A549 (cell line): Measurements from ENCODE around the gene DEFB127. TPM values are rescaled to one million over a fixed set of nuclear protein-coding genes. Genes with fewer than 3 reads are reported as not detected.
A peak's percentile ranks its signal among the peaks of the same experiment; 100 is the strongest.

ENCODE experiments used
- ATAC-seq, 2 experiments: fragments of 200-7000 bp in 1 of 2; fragments of >200 bp in 1 of 2; cut with Nextera tagmentation in 1 of 2; cut with Tn5 transposase in 1 of 2; 3 replicates each; pipeline versions ENCODE4 v1.8.0 to v1.9.1; 2018 to 2020; ENCODE audit warnings: mild to moderate bottlenecking in 1 of 2, moderate library complexity in 1 of 2
- CTCF ChIA-PET: fragments of 300-600 bp; sonication (Branson Sonifier 250); formaldehyde crosslinking; extraction: SDS; loops from one replicate; lab custom pipeline; 2021; ENCODE audit warnings: antibody characterized with exemption, inconsistent platforms; lab: Yijun Ruan, JAX
- POLR2A ChIA-PET: fragments of 350-600 bp; formaldehyde crosslinking; extraction: SDS; loops from one replicate; lab custom pipeline; 2021; ENCODE audit warnings: antibody characterized with exemption, inconsistent platforms; lab: Yijun Ruan, JAX
- DNase-seq, 2 experiments: peaks; one replicate each; pipeline versions ENCODE4 v3.0.0 to v3.0.0-alpha.2; 2011 to 2016; ENCODE audit warnings: low read depth in 1 of 2, low spot score in 1 of 2
- FAIRE-seq: peaks from 2 replicates; lab custom pipeline; 2011; peaks lifted over from hg19 to GRCh38; lab: Jason Lieb, UNC
- H3K27ac ChIP-seq, 2 experiments: fragments of >200 bp; sonication (Bioruptor Twin); formaldehyde crosslinking; 3 replicates each; pipeline ENCODE4 v1.5.1; 2016 to 2017
- H3K4me1 ChIP-seq: fragments of >200 bp; sonication (Bioruptor Twin); formaldehyde crosslinking; 3 replicates; pipeline ENCODE4 v1.6.1; 2016
- H3K4me2 ChIP-seq: fragments of >200 bp; sonication (Bioruptor Twin); formaldehyde crosslinking; 3 replicates; pipeline ENCODE4 v1.6.1; 2016
- H3K4me3 ChIP-seq: fragments of >200 bp; sonication (Bioruptor Twin); formaldehyde crosslinking; 3 replicates; pipeline ENCODE4 v1.5.1; 2016
- H3K9me3 ChIP-seq: fragments of >200 bp; sonication (Bioruptor Twin); formaldehyde crosslinking; 3 replicates; pipeline ENCODE4 v1.6.1; 2016
- BHLHE40 ChIP-seq: IDR thresholded peaks from 2 replicates; pipeline ENCODE4 v1.6.1; 2012; ENCODE audit warnings: low read depth, low read length, inconsistent platforms
- CHD2 ChIP-seq: fragments of 150-350 bp; IDR thresholded peaks from 2 replicates; pipeline ENCODE4 v1.6.1; 2014; ENCODE audit warnings: low read length; ENCODE audit not compliant: partially characterized antibody
- CTCF ChIP-seq: fragments of >200 bp; sonication (Bioruptor Twin); formaldehyde crosslinking; IDR thresholded peaks from 3 replicates; pipeline ENCODE4 v1.5.1; 2016
- EP300 ChIP-seq, 2 experiments: fragments of >200 bp; sonication (Bioruptor Twin); formaldehyde crosslinking; IDR thresholded peaks; 2 replicates in 1 of 2; 3 replicates in 1 of 2; pipeline ENCODE4 v1.6.1; 2016 to 2017
- FOSL2 ChIP-seq, 2 experiments: fragments of 450-650 bp in 1 of 2; fragments of >200 bp in 1 of 2; sonication (Bioruptor Twin) in 1 of 2; formaldehyde crosslinking; IDR thresholded peaks; 2 replicates each; pipeline versions ENCODE4 v1.5.0 to v1.6.1; 2016 to 2020; ENCODE audit warnings: mild to moderate bottlenecking in 1 of 2, moderate library complexity in 1 of 2
- HOXB5 ChIP-seq: fragments of 250-450 bp; sonication (Bioruptor Pico); IDR thresholded peaks from 2 replicates; pipeline ENCODE4 v1.5.0; 2020; ENCODE audit warnings: mild to moderate bottlenecking, moderate library complexity
- MAFK ChIP-seq: fragments of 450-650 bp; IDR thresholded peaks from 2 replicates; pipeline ENCODE4 v1.6.1; 2014; ENCODE audit not compliant: partially characterized antibody
- MAX ChIP-seq: IDR thresholded peaks from 2 replicates; pipeline ENCODE4 v1.6.1; 2012
- NR3C1 ChIP-seq: fragments of >200 bp; sonication (Bioruptor Twin); formaldehyde crosslinking; IDR thresholded peaks from 3 replicates; pipeline ENCODE4 v1.6.1; 2017
- RAD21 ChIP-seq, 2 experiments: fragments of >200 bp in 1 of 2; sonication (Bioruptor Twin) in 1 of 2; formaldehyde crosslinking in 1 of 2; IDR thresholded peaks in 1 of 2; conservative IDR thresholded peaks in 1 of 2; 2 replicates in 1 of 2; 3 replicates in 1 of 2; pipeline ENCODE4 v1.6.1; 2012 to 2018; ENCODE audit warnings: inconsistent platforms in 1 of 2
- REST ChIP-seq: fragments of 200-600 bp; sonication (generic); IDR thresholded peaks from 2 replicates; pipeline ENCODE4 v1.6.1; 2016; ENCODE audit warnings: antibody characterized with exemption, mild to moderate bottlenecking, moderate library complexity
- RFX5 ChIP-seq: fragments of 450-650 bp; IDR thresholded peaks from 2 replicates; pipeline ENCODE4 v1.7.1; 2014; ENCODE audit warnings: antibody characterized with exemption, mild to moderate bottlenecking, moderate library complexity
- ZNF302 ChIP-seq: fragments of 250-450 bp; sonication (Bioruptor Pico); IDR thresholded peaks from 2 replicates; pipeline ENCODE4 v1.9.0; 2021; ENCODE audit warnings: inconsistent platforms, mild to moderate bottlenecking, moderate library complexity
- WGBS: methylation state at CpG from one replicate; pipeline ENCODE4 v1.1.6; 2017; ENCODE audit errors: missing lambda C conversion rate; 5-methylcytosine and 5-hydroxymethylcytosine counted together
- polyA plus RNA-seq, 4 experiments: library from polyadenylated mRNA; depleted of rRNA in 3 of 4; stranded (reverse); fragments of >200 nt; fragmentation: RNase III in 1 of 4; extraction: RNeasy Plus Mini Kit Qiagen cat#74134 plus additional on column Dnase treatment in 1 of 4; gene quantifications; 2 replicates in 3 of 4; 3 replicates in 1 of 4; pipeline ENCODE4 v1.2.3, GENCODE V29; 2011 to 2017

The DEFB127 gene
- polyA plus RNA-seq, 2 of the 4 experiments (the other 2 are of a cell fraction) = not detected

- H3K4me3 ChIP-seq = peak overlapping the region; percentile 21; the same call in 2 of the 3 replicates
- DNase-seq (peak; percentile 34 to 78), FAIRE-seq (no peak), ATAC-seq (peak; percentile 64 to 88; a peak in 5 of 6 replicates)
- WGBS = 8% methylated on average over 11 of the region's 11 CpGs
- POLR2A ChIA-PET = no interaction called here
- no peak overlapping the region for H3K27ac ChIP-seq
- H3K4me2 ChIP-seq = peak overlapping the region; percentile 35; the same call in 2 of the 3 replicates
- H3K4me1 ChIP-seq = no peaks in the 10 kb centered on the region
- CTCF ChIA-PET = interaction anchor here (0.6 to 1.5 kb wide), 7 partner anchors 12 to 117 kb away, joined by 3 to 7 read pairs (median 3); no protein-coding TSS in a partner anchor
- TF ChIP-seq REST = no peak
- peak; percentile 28; the same call in 2 of the 3 replicates for TF ChIP-seq CTCF
- TF ChIP-seq RAD21 (conservative IDR thresholded peaks at IDR 0.05 in 1 of 2, IDR thresholded peaks at IDR 0.05 in 1 of 2) = peak in 1 of 2 experiments; percentile 27; a peak in 1 of 5 replicates
- no peak for TF ChIP-seq ZNF302
- 0 out of 2 replicates have a peak, but pooled peaks have one; percentile 25 for TF ChIP-seq MAX
- H3K9me3 ChIP-seq = peaks cover 11% of the 10 kb centered on the region
Observed at GRCh38 chr20:137668-138490, 19.4 kb upstream of the DEFB127 start.

GRCh38 chr20:142290-142689 lies 15.0 kb upstream of the DEFB127 start, which contains the start of gene DEFB126:
Gene DEFB126 (plus strand): TSS chr20:142590. CDS start chr20:142629, 39 bp downstream.
- Histone ChIP-seq H3K4me3 (no peak within 1 kb of the TSS), H3K9me3 (peaks cover 9% of the 10 kb centered on the region), H3K4me2 (no peak within 1 kb of the TSS), H3K27ac (no peak within 1 kb of the TSS), H3K4me1 (no peaks in the 10 kb centered on the region)
- 0% methylated on average over 1 of the region's 1 CpG for WGBS
- FAIRE-seq (no peak), ATAC-seq (peak; percentile 10 to 36; a peak in 2 of 6 replicates), DNase-seq (no peak)
- TF ChIP-seq MAFK = no peak
- POLR2A ChIA-PET = no interaction called here
- CTCF ChIA-PET = no interaction called here

GRCh38 chr20:145877-146276 lies 11.4 kb upstream of the DEFB127 start:
- POLR2A ChIA-PET = no interaction called here
- no peaks in the 10 kb centered on the region for H3K9me3 ChIP-seq
- DNase-seq (no peak), ATAC-seq (no peak), FAIRE-seq (peak; percentile 51)
- WGBS = 11% methylated on average over 2 of the region's 2 CpGs
- no peak for TF ChIP-seq NR3C1
- no peak for TF ChIP-seq CHD2
- no peak overlapping the region for H3K4me2 ChIP-seq
- no peaks in the 10 kb centered on the region for H3K4me1 ChIP-seq
- CTCF ChIA-PET = no interaction called here
- H3K4me3 ChIP-seq = no peak overlapping the region
- no peak overlapping the region for H3K27ac ChIP-seq

GRCh38 chr20:152131-152530 lies 5.1 kb upstream of the DEFB127 start:
- Histone ChIP-seq H3K4me3 (no peak overlapping the region), H3K4me1 (no peaks in the 10 kb centered on the region), H3K9me3 (no peaks in the 10 kb centered on the region), H3K4me2 (no peak overlapping the region), H3K27ac (no peak overlapping the region)
- ATAC-seq = no peak
- FAIRE-seq = peak; percentile 36
- TF ChIP-seq CHD2 (no peak), REST (no peak), HOXB5 (CRISPR knock-in tag) (no peak), EP300 (IDR thresholded peaks at IDR 0.05) (no peak), FOSL2 (IDR thresholded peaks at IDR 0.05) (no peak), FOSL2 (CRISPR knock-in tag; IDR thresholded peaks at IDR 0.05) (no peak), RFX5 (no peak), BHLHE40 (no peak)
- no peak for DNase-seq
- CTCF ChIA-PET = no interaction called here
- 90% methylated on average over 1 of the region's 1 CpG for WGBS
- POLR2A ChIA-PET = no interaction called here
